PC-9 (cell line): Measurements from ENCODE around the gene PAH. TPM values are rescaled to one million over a fixed set of nuclear protein-coding genes. Genes with fewer than 3 reads are reported as not detected.

Experiments
- BruUV-seq: library from RNA; stranded (reverse); fragments of 400-500 nt; replicated peaks from 2 replicates; lab custom pipeline; 2021; lab: Mats Ljungman, UMichigan
- CTCF ChIA-PET: fragments of 300-600 bp; sonication (Branson Sonifier 250); formaldehyde crosslinking; loops from one replicate; lab custom pipeline; 2022; ENCODE audit warnings: antibody characterized with exemption; lab: Charles Lee
- POLR2A ChIA-PET: fragments of 300-600 bp; sonication (Branson Sonifier 250); formaldehyde crosslinking; loops from one replicate; lab custom pipeline; 2022; ENCODE audit warnings: antibody characterized with exemption; ENCODE audit not compliant: unreplicated experiment; lab: Charles Lee
- DNase-seq, 2 experiments: peaks; one replicate each; pipeline versions ENCODE4 v3.0.0 to v3.0.0-alpha.2; 2015 to 2022; ENCODE audit warnings: mixed read lengths in 1 of 2
- H2AFZ ChIP-seq: fragments of 200-600 bp; sonication (generic); 2 replicates; pipeline ENCODE4 v1.8.1; 2017; ENCODE audit warnings: antibody characterized with exemption
- H3F3A ChIP-seq: fragments of 200-600 bp; sonication (generic); 2 replicates; pipeline ENCODE4 v1.8.1; 2017; ENCODE audit warnings: antibody characterized with exemption, mild to moderate bottlenecking, low read depth; ENCODE audit not compliant: insufficient read depth
- H3K27ac ChIP-seq: fragments of 200-600 bp; sonication (generic); 2 replicates; pipeline ENCODE4 v1.6.1; 2016; ENCODE audit warnings: mixed run types
- H3K27me3 ChIP-seq: fragments of 200-600 bp; sonication (generic); 2 replicates; pipeline ENCODE4 v1.6.1; 2016; ENCODE audit warnings: low read depth, mixed run types; ENCODE audit not compliant: insufficient read depth
- H3K36me3 ChIP-seq: fragments of 200-600 bp; sonication (generic); 2 replicates; pipeline ENCODE4 v1.6.1; 2016; ENCODE audit warnings: low read depth, mixed run types
- H3K4me1 ChIP-seq: fragments of 200-600 bp; sonication (generic); replicated peaks from 2 replicates; pipeline ENCODE4 v1.6.1; 2016; ENCODE audit warnings: mixed run types; ENCODE audit not compliant: insufficient read depth
- H3K4me2 ChIP-seq: fragments of 200-600 bp; sonication (generic); 2 replicates; pipeline ENCODE4 v1.6.1; 2017; ENCODE audit warnings: mixed run types
- H3K4me3 ChIP-seq: fragments of 200-600 bp; sonication (generic); 2 replicates; pipeline ENCODE4 v1.6.1; 2016; ENCODE audit warnings: mixed run types
- H3K79me2 ChIP-seq: fragments of 200-600 bp; sonication (generic); 2 replicates; pipeline ENCODE4 v1.6.1; 2017; ENCODE audit warnings: low read depth, mixed run types
- H3K9me2 ChIP-seq: fragments of 200-600 bp; sonication (generic); 2 replicates; pipeline ENCODE4 v1.8.1; 2017; ENCODE audit warnings: mild to moderate bottlenecking; ENCODE audit not compliant: insufficient read depth
- H3K9me3 ChIP-seq: fragments of 200-600 bp; sonication (generic); 2 replicates; pipeline ENCODE4 v1.8.1; 2016; ENCODE audit warnings: low read depth; ENCODE audit not compliant: insufficient read depth
- H4K20me1 ChIP-seq: fragments of 200-600 bp; sonication (generic); 2 replicates; pipeline ENCODE4 v1.8.1; 2017; ENCODE audit not compliant: insufficient read depth
- EZH2 ChIP-seq: fragments of 200-600 bp; sonication (generic); IDR thresholded peaks from 2 replicates; pipeline ENCODE4 v1.8.0; 2017; ENCODE audit warnings: antibody characterized with exemption, low read depth
- intact Hi-C: fragments of 100-400 bp; cut with micrococcal nuclease; formaldehyde crosslinking; loops from one replicate; pipeline ENCODE4 v1.10.0; 2022; ENCODE audit not compliant: unreplicated experiment
- total RNA-seq: library from RNA; stranded (reverse); gene quantifications from 2 replicates; pipeline ENCODE4 v1.2.3, GENCODE V29; 2021
- TF ChIP-seq, protein P1 (sequence below): fragments of 200-600 bp; sonication (generic); conservative IDR thresholded peaks from 2 replicates; pipeline ENCODE4 v1.6.1; 2017; ENCODE audit warnings: mixed run types, antibody characterized with exemption, mild to moderate bottlenecking, moderate library complexity

The PAH gene
- total RNA-seq, 1 experiment from 2014 or later, result not detected

GRCh38 chr12:102933168-102933567 lies 16.1 kb upstream of the PAH start:
- BruUV-seq, result no TSS peak
- TF ChIP-seq, protein P1, sequence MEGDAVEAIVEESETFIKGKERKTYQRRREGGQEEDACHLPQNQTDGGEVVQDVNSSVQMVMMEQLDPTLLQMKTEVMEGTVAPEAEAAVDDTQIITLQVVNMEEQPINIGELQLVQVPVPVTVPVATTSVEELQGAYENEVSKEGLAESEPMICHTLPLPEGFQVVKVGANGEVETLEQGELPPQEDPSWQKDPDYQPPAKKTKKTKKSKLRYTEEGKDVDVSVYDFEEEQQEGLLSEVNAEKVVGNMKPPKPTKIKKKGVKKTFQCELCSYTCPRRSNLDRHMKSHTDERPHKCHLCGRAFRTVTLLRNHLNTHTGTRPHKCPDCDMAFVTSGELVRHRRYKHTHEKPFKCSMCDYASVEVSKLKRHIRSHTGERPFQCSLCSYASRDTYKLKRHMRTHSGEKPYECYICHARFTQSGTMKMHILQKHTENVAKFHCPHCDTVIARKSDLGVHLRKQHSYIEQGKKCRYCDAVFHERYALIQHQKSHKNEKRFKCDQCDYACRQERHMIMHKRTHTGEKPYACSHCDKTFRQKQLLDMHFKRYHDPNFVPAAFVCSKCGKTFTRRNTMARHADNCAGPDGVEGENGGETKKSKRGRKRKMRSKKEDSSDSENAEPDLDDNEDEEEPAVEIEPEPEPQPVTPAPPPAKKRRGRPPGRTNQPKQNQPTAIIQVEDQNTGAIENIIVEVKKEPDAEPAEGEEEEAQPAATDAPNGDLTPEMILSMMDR, result no peak
- no peak for TF ChIP-seq EZH2
- DNase-seq, result no peak
- Histone ChIP-seq H3K4me1 (no peaks in the 10 kb centered on the region), H3K9me3 (no peaks in the 10 kb centered on the region), H3K27ac (no peak overlapping the region), H3F3A (no peaks in the 10 kb centered on the region), H3K9me2 (no peaks in the 10 kb centered on the region), H3K36me3 (no peaks in the 10 kb centered on the region), H2AFZ (no peak overlapping the region), H3K27me3 (no peaks in the 10 kb centered on the region), H3K4me2 (no peak overlapping the region), H3K79me2 (no peaks in the 10 kb centered on the region), H4K20me1 (no peaks in the 10 kb centered on the region), H3K4me3 (no peak overlapping the region)
- ChIA-PET CTCF (no interaction called here), POLR2A (no interaction called here)
- intact Hi-C loops, result no loop called here

DNA sequence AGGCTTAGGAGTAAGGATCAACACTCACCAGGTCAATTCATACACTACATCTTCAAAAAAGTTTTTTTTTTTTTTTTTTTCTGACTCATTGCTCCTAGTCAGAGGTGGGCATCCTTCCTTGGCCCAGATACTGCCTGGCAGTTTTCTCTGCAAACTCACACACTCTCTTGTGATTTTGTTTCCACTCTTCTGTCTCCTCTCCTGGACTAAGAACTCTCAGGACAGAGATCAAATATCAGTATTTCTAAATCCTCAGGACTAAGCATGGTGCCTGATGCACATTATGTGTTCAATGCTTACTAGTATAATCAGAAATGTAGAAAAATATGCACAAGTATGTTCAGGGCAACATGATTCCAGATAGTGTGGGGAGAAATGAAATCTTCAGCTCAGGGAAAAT lies 10.2 kb upstream of the PAH start:
- H3K4me2 ChIP-seq, result no peak overlapping the region
- no peaks in the 10 kb centered on the region for H3K4me1 ChIP-seq
- no TSS peak for BruUV-seq
- ChIA-PET CTCF (no interaction called here), POLR2A (no interaction called here)
- H3K36me3 ChIP-seq, result no peaks in the 10 kb centered on the region
- H3K27me3 ChIP-seq, result no peaks in the 10 kb centered on the region
- no peaks in the 10 kb centered on the region for H4K20me1 ChIP-seq
- no peak overlapping the region for H3K27ac ChIP-seq
- no peak for DNase-seq
- no peak overlapping the region for H2AFZ ChIP-seq
- H3K9me3 ChIP-seq, result no peaks in the 10 kb centered on the region
- H3K9me2 ChIP-seq, result no peaks in the 10 kb centered on the region
- H3K79me2 ChIP-seq, result no peaks in the 10 kb centered on the region
- no peak for TF ChIP-seq EZH2
- TF ChIP-seq, protein P1, result no peak
- no peaks in the 10 kb centered on the region for H3F3A ChIP-seq
- intact Hi-C loops, result no loop called here
- no peak overlapping the region for H3K4me3 ChIP-seq

GRCh38 chr12:102921240-102921639 lies 4.2 kb upstream of the PAH start:
- Histone ChIP-seq H3F3A (no peaks in the 10 kb centered on the region), H3K4me1 (no peaks in the 10 kb centered on the region), H4K20me1 (no peaks in the 10 kb centered on the region), H3K36me3 (no peaks in the 10 kb centered on the region), H3K4me2 (no peak overlapping the region), H2AFZ (no peak overlapping the region), H3K79me2 (no peaks in the 10 kb centered on the region), H3K9me2 (no peaks in the 10 kb centered on the region; the same call in 1 of the 2 replicates), H3K4me3 (no peak overlapping the region), H3K27me3 (no peaks in the 10 kb centered on the region), H3K9me3 (no peaks in the 10 kb centered on the region), H3K27ac (no peak overlapping the region)
- intact Hi-C loops, result no loop called here
- CTCF ChIA-PET, result no interaction called here
- no TSS peak for BruUV-seq
- DNase-seq, result no peak
- POLR2A ChIA-PET, result no interaction called here
- TF ChIP-seq EZH2, result no peak
- TF ChIP-seq, protein P1, result no peak
